CD4-positive, alpha-beta T cell (primary cell): ENCODE data around the gene KNOP1. TPM values are rescaled to one million over a fixed set of nuclear protein-coding genes. Genes with fewer than 3 reads are reported as not detected.

Experiments
- ATAC-seq: fragments of 200-7000 bp; cut with Tn5 transposase; one replicate; pipeline ENCODE4 v1.10.0; 2022; ENCODE audit warnings: mild to moderate bottlenecking; ENCODE audit not compliant: poor library complexity
- CTCF ChIA-PET: fragments of 350-600 bp; sonication (Branson Sonifier 250); formaldehyde crosslinking; loops from one replicate; lab custom pipeline; 2021; ENCODE audit warnings: antibody characterized with exemption, inconsistent platforms; lab: Charles Lee
- POLR2A ChIA-PET: fragments of 350-600 bp; sonication (Branson Sonifier 250); formaldehyde crosslinking; loops from one replicate; lab custom pipeline; 2021; ENCODE audit warnings: antibody characterized with exemption, inconsistent platforms; lab: Charles Lee
- DNase-seq, 14 experiments: peaks; one replicate each; pipeline ENCODE4 v3.0.0-alpha.2; 2013 to 2020; ENCODE audit warnings: mixed read lengths in 2 of 14
- H3K27ac ChIP-seq, 2 donors: one replicate each; pipeline versions ENCODE4 v1.5.1 to v1.7.0; 2013; ENCODE audit warnings: low read length in 2 of 2, low read depth in 1 of 2, mild to moderate bottlenecking in 1 of 2
- H3K27me3 ChIP-seq, 2 experiments: 1 replicate in 1 of 2; 2 replicates in 1 of 2; pipeline versions ENCODE4 v1.6.1 to v1.7.0; 2013; ENCODE audit warnings: low read length in 2 of 2, control low read depth in 1 of 2, mild to moderate bottlenecking in 1 of 2, moderate library complexity in 1 of 2; ENCODE audit not compliant: insufficient read depth in 2 of 2, control insufficient read depth in 1 of 2
- H3K36me3 ChIP-seq: one replicate; pipeline ENCODE4 v1.6.1; 2013; ENCODE audit warnings: low read length, control low read depth; ENCODE audit not compliant: insufficient read depth
- H3K4me1 ChIP-seq: one replicate; pipeline ENCODE4 v1.6.1; 2013; ENCODE audit warnings: low read length, control low read depth; ENCODE audit not compliant: insufficient read depth
- H3K4me3 ChIP-seq: one replicate; pipeline ENCODE4 v1.5.1; 2013; ENCODE audit warnings: mild to moderate bottlenecking, low read length, moderate library complexity
- H3K9me3 ChIP-seq, 2 experiments: 1 replicate in 1 of 2; 2 replicates in 1 of 2; pipeline versions ENCODE4 v1.6.1 to v1.7.0; 2013; ENCODE audit warnings: low read length in 2 of 2, mild to moderate bottlenecking in 2 of 2, control low read depth in 1 of 2, moderate library complexity in 1 of 2; ENCODE audit not compliant: control insufficient read depth in 1 of 2, insufficient read depth in 1 of 2
- H3K27ac Mint-ChIP-seq: one replicate; pipeline ENCODE4 v1.8.0; 2020; ENCODE audit warnings: mixed read lengths
- H3K27me3 Mint-ChIP-seq: one replicate; pipeline ENCODE4 v1.8.0; 2021; ENCODE audit warnings: mixed read lengths
- H3K36me3 Mint-ChIP-seq: one replicate; pipeline ENCODE4 v1.8.0; 2021; ENCODE audit warnings: low read depth, mixed read lengths
- H3K4me1 Mint-ChIP-seq: one replicate; pipeline ENCODE4 v1.8.0; 2021; ENCODE audit warnings: low read depth, mixed read lengths
- H3K4me3 Mint-ChIP-seq: one replicate; pipeline ENCODE4 v1.8.0; 2020; ENCODE audit warnings: mild to moderate bottlenecking, mixed read lengths
- H3K9me3 Mint-ChIP-seq: one replicate; pipeline ENCODE4 v1.8.0; 2020; ENCODE audit warnings: mixed read lengths
- CTCF ChIP-seq: fragments of 200-600 bp; IDR thresholded peaks from one replicate; pipeline ENCODE4 v1.8.0; 2022; ENCODE audit warnings: antibody characterized with exemption, mild to moderate bottlenecking
- intact Hi-C, 2 experiments: fragments of 100-400 bp; cut with DNase I in 1 of 2; cut with micrococcal nuclease in 1 of 2; formaldehyde crosslinking; loops; one replicate each; pipeline versions ENCODE4 v1.15.1 to v1.9.0; 2023 to 2025; cut with DNase I, micrococcal nuclease
- total RNA-seq, 174 experiments: library from RNA in 2 of 174; stranded (reverse) in 2 of 174; gene quantifications; one replicate each; pipeline ENCODE4 v1.2.3 and lab custom pipeline; 2021 to 2026

KNOP1 gene
- total RNA-seq, 2 experiments from 2014 or later = 3.5 to 4.1 TPM

DNA sequence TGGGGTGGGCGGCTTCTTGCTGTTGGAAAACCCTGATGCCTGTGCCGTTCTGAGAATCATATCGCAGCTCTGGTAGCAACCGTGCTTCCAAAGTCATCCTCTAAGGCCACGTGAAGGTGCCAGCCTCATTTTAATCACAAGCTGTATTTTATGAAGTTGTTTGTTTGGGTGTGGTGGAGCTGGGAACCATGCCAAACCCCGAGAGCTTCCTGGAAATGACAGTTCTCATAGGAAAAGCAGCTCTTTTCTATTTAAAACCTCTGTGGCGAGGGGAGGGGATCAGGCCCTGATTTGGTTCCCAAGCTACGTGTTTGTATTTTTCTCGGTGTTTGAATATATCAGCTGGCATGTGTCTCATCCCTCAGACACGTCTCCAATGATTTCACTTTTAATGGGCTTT is 21.7 kb downstream of the KNOP1 start:
- Histone ChIP-seq H3K4me1 (peaks cover 53% of the 10 kb centered on the region), H3K27ac (peak overlapping the region; percentile 60 to 68), H3K27me3 (no peaks in the 10 kb centered on the region), H3K36me3 (peaks cover 26% of the 10 kb centered on the region), H3K4me3 (no peak overlapping the region), H3K9me3 (no peaks in the 10 kb centered on the region)
- Mint-ChIP-seq H3K27ac (peak overlapping the region; percentile 94), H3K4me1 (peaks cover 69% of the 10 kb centered on the region), H3K36me3 (peaks cover 48% of the 10 kb centered on the region), H3K4me3 (peak overlapping the region; percentile 62), H3K9me3 (no peaks in the 10 kb centered on the region), H3K27me3 (no peaks in the 10 kb centered on the region)
- intact Hi-C loops = no loop called here
- DNase-seq (peak; percentile 20 to 87 (median 66)), ATAC-seq (peak; percentile 68)
- TF ChIP-seq CTCF = no peak
- POLR2A ChIA-PET = interaction anchor here (0.7 to 2.1 kb wide), 7 partner anchors 8 to 188 kb away, joined by 3 to 22 read pairs (median 4); partner anchors contain the start of genes GPRC5B, IQCK and KNOP1
- CTCF ChIA-PET = interaction anchor here (0.8 kb wide), 1 partner anchor 21 kb away, joined by 3 read pairs; the partner anchor contains the start of genes IQCK and KNOP1

GRCh38 chr16:19694989-19695388 is 23.0 kb downstream of the KNOP1 start:
- Mint-ChIP-seq H3K27ac (peak overlapping the region; percentile 94), H3K27me3 (no peaks in the 10 kb centered on the region), H3K36me3 (peaks cover 39% of the 10 kb centered on the region), H3K4me3 (no peak overlapping the region), H3K9me3 (no peaks in the 10 kb centered on the region), H3K4me1 (peaks cover 67% of the 10 kb centered on the region)
- ChIA-PET POLR2A (interaction anchor here (1.1 kb wide), 1 partner anchor 23 kb away, joined by 3 read pairs; the partner anchor contains the start of genes IQCK and KNOP1), CTCF (interaction anchor here (0.6 kb wide), 1 partner anchor 187 kb away, joined by 3 read pairs; no protein-coding TSS in a partner anchor)
- Histone ChIP-seq H3K36me3 (peaks cover 16% of the 10 kb centered on the region), H3K27me3 (no peaks in the 10 kb centered on the region), H3K9me3 (no peaks in the 10 kb centered on the region), H3K4me3 (no peak overlapping the region), H3K27ac (peak overlapping the region in 1 of 2 donors; percentile 60), H3K4me1 (peaks cover 66% of the 10 kb centered on the region)
- DNase-seq (no peak), ATAC-seq (no peak)
- no peak for TF ChIP-seq CTCF
- intact Hi-C loops = no loop called here

DNA sequence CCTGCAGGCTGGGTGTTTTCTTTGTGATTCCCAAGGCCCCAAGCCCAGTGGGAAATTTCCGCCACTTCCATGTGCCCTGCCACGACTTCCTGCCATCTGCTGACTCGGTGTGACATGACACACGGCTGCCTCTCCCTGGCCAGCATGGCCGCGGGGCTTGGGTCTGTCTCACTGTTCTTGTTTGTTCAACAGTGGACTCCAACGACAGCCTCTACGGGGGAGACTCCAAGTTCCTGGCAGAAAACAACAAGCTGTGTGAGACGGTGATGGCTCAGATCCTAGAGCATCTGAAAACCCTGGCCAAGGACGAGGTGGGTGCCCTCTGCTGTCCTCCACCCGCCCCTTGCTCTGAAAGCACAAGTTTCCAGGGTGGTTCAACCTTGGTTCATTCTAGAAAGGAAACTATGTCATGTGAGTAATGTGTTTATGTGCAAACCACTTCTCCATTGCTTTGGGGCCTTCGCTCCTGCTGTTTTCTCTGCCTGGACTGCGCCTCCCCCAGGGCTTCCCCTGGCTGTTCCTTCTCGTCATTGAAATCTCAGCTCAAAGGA is 26.8 kb downstream of the KNOP1 start:
- no peaks in the 10 kb centered on the region for H3K9me3 Mint-ChIP-seq
- intact Hi-C loops = no loop called here

More for the DNA sequence above, 26.8 kb downstream of the KNOP1 start:
- TF ChIP-seq CTCF = no peak
- Histone ChIP-seq H3K4me1 (peaks cover 58% of the 10 kb centered on the region), H3K4me3 (no peak overlapping the region), H3K27ac (no peak overlapping the region), H3K36me3 (peaks cover 13% of the 10 kb centered on the region), H3K27me3 (no peaks in the 10 kb centered on the region), H3K9me3 (no peaks in the 10 kb centered on the region)
- ChIA-PET CTCF (no interaction called here), POLR2A (no interaction called here)
- no peak for DNase-seq
- Mint-ChIP-seq H3K27ac (peak overlapping the region; percentile 51), H3K4me3 (no peak overlapping the region), H3K27me3 (no peaks in the 10 kb centered on the region), H3K4me1 (peaks cover 57% of the 10 kb centered on the region), H3K36me3 (peaks cover 46% of the 10 kb centered on the region)
- no peak for ATAC-seq
